H9 (cell line): ENCODE data around the gene EPS8. TPM values are rescaled to one million over a fixed set of nuclear protein-coding genes. Genes with fewer than 3 reads are reported as not detected.

Experiments used
- DNase-seq: peaks from one replicate; pipeline ENCODE4 v3.0.0-alpha.2; 2017
- H2AFZ ChIP-seq: one replicate; pipeline ENCODE4 v1.6.1; 2013; ENCODE audit warnings: mild to moderate bottlenecking, low read length, control low read depth, moderate library complexity
- H2AK5ac ChIP-seq: 2 replicates; pipeline ENCODE4 v1.6.1; 2013; ENCODE audit warnings: low read length, control low read depth, mixed read lengths; ENCODE audit not compliant: insufficient read length
- H2BK120ac ChIP-seq: one replicate; pipeline ENCODE4 v1.6.1; 2013; ENCODE audit warnings: low read depth, mild to moderate bottlenecking, low read length, control low read depth, inconsistent platforms; ENCODE audit not compliant: poor library complexity, severe bottlenecking
- H2BK12ac ChIP-seq: 2 replicates; pipeline ENCODE4 v1.6.1; 2013; ENCODE audit warnings: low read length, control low read depth, mixed read lengths, low read depth; ENCODE audit not compliant: insufficient read length
- H2BK15ac ChIP-seq: 2 replicates; pipeline ENCODE4 v1.6.1; 2013; ENCODE audit warnings: low read depth, low read length, control low read depth
- H2BK20ac ChIP-seq: one replicate; pipeline ENCODE4 v1.6.1; 2013; ENCODE audit warnings: low read depth, mild to moderate bottlenecking, low read length, control low read depth, inconsistent platforms; ENCODE audit not compliant: poor library complexity, severe bottlenecking
- H2BK5ac ChIP-seq: 2 replicates; pipeline ENCODE4 v1.6.1; 2013; ENCODE audit warnings: low read length, control low read depth, mixed read lengths; ENCODE audit not compliant: insufficient read length
- H3K14ac ChIP-seq: 2 replicates; pipeline ENCODE4 v1.6.1; 2013; ENCODE audit warnings: low read length, control low read depth; ENCODE audit not compliant: insufficient read depth
- H3K18ac ChIP-seq: 2 replicates; pipeline ENCODE4 v1.6.1; 2013; ENCODE audit warnings: low read depth, mild to moderate bottlenecking, mixed read lengths, low read length, control low read depth; ENCODE audit not compliant: insufficient read length
- H3K23ac ChIP-seq: 2 replicates; pipeline ENCODE4 v1.6.1; 2013; ENCODE audit warnings: low read length, control low read depth, mixed read lengths, low read depth; ENCODE audit not compliant: insufficient read length
- H3K23me2 ChIP-seq: 2 replicates; pipeline ENCODE4 v1.6.1; 2013; ENCODE audit warnings: low read depth, mild to moderate bottlenecking, mixed read lengths, low read length, control low read depth; ENCODE audit not compliant: insufficient read length, poor library complexity, severe bottlenecking
- H3K27ac ChIP-seq: 2 replicates; pipeline ENCODE4 v1.5.1; 2013; ENCODE audit warnings: low read length, control low read depth, mixed read lengths, low read depth; ENCODE audit not compliant: insufficient read length
- H3K27me3 ChIP-seq: 2 replicates; pipeline ENCODE4 v1.6.1; 2013; ENCODE audit warnings: low read length, control low read depth, inconsistent platforms; ENCODE audit not compliant: insufficient read depth
- H3K4ac ChIP-seq: 2 replicates; pipeline ENCODE4 v1.6.1; 2013; ENCODE audit warnings: low read depth, mild to moderate bottlenecking, control low read depth, inconsistent platforms, low read length, moderate library complexity
- H3K4me1 ChIP-seq: 2 replicates; pipeline ENCODE4 v1.6.1; 2013; ENCODE audit warnings: low read length, control low read depth, inconsistent platforms; ENCODE audit not compliant: insufficient read depth
- H3K4me2 ChIP-seq: 2 replicates; pipeline ENCODE4 v1.6.1; 2013; ENCODE audit warnings: low read length, control low read depth, mixed read lengths; ENCODE audit not compliant: insufficient read length, insufficient read depth
- H3K56ac ChIP-seq: 2 replicates; pipeline ENCODE4 v1.6.1; 2013; ENCODE audit warnings: low read depth, mild to moderate bottlenecking, mixed read lengths, low read length, control low read depth; ENCODE audit not compliant: insufficient read length
- H3K79me1 ChIP-seq: 2 replicates; pipeline ENCODE4 v1.6.1; 2013; ENCODE audit warnings: low read depth, mild to moderate bottlenecking, moderate library complexity, low read length, control low read depth, inconsistent platforms; ENCODE audit not compliant: insufficient read depth, poor library complexity, severe bottlenecking
- H3K79me2 ChIP-seq: 2 replicates; pipeline ENCODE4 v1.6.1; 2013; ENCODE audit warnings: low read length, control low read depth, inconsistent platforms; ENCODE audit not compliant: insufficient read depth
- H3K9ac ChIP-seq: 2 replicates; pipeline ENCODE4 v1.6.1; 2013; ENCODE audit warnings: low read length, control low read depth, mixed read lengths; ENCODE audit not compliant: insufficient read length; ENCODE audit errors: extremely low read depth
- H3K9me3 ChIP-seq: one replicate; pipeline ENCODE4 v1.6.1; 2013; ENCODE audit warnings: low read depth, low read length, inconsistent platforms; ENCODE audit not compliant: control insufficient read depth
- H3T11ph ChIP-seq: one replicate; pipeline ENCODE4 v1.6.1; 2013; ENCODE audit warnings: mild to moderate bottlenecking, low read length, control low read depth, inconsistent platforms
- H4K20me1 ChIP-seq: one replicate; pipeline ENCODE4 v1.6.1; 2013; ENCODE audit not compliant: control insufficient read depth, insufficient read length, insufficient read depth
- H4K5ac ChIP-seq: 2 replicates; pipeline ENCODE4 v1.6.1; 2013; ENCODE audit warnings: low read depth, mild to moderate bottlenecking, mixed read lengths, low read length, control low read depth; ENCODE audit not compliant: insufficient read length
- H4K8ac ChIP-seq: replicated peaks from 2 replicates; pipeline ENCODE4 v1.6.1; 2013; ENCODE audit warnings: low read length, control low read depth, mixed read lengths, low read depth; ENCODE audit not compliant: insufficient read length
- H4K91ac ChIP-seq: 2 replicates; pipeline ENCODE4 v1.6.1; 2013; ENCODE audit warnings: low read depth, mild to moderate bottlenecking, moderate library complexity, mixed read lengths, low read length, control low read depth; ENCODE audit not compliant: insufficient read length
- H3K27ac Mint-ChIP-seq, 3 experiments: 2 replicates in 2 of 3; 3 replicates in 1 of 3; pipeline ENCODE4 v1.8.0; 2020 to 2021; ENCODE audit warnings: mixed read lengths in 3 of 3, mild to moderate bottlenecking in 1 of 3, moderate library complexity in 1 of 3
- H3K27me3 Mint-ChIP-seq: 2 replicates; pipeline ENCODE4 v1.8.0; 2021; ENCODE audit warnings: low read depth, mild to moderate bottlenecking, moderate library complexity, mixed read lengths
- H3K36me3 Mint-ChIP-seq, 3 experiments: 2 replicates in 2 of 3; 3 replicates in 1 of 3; pipeline ENCODE4 v1.8.0; 2020 to 2021; ENCODE audit warnings: low read depth in 3 of 3, mixed read lengths in 3 of 3; ENCODE audit not compliant: insufficient read depth in 1 of 3
- H3K4me1 Mint-ChIP-seq, 2 experiments: 2 replicates each; pipeline ENCODE4 v1.8.0; 2020; ENCODE audit warnings: mixed read lengths in 2 of 2
- H3K4me3 Mint-ChIP-seq, 2 experiments: 2 replicates in 1 of 2; 3 replicates in 1 of 2; pipeline ENCODE4 v1.8.0; 2020 to 2021; ENCODE audit warnings: mild to moderate bottlenecking in 2 of 2, mixed read lengths in 2 of 2, moderate library complexity in 1 of 2
- H3K9me3 Mint-ChIP-seq, 2 experiments: 2 replicates in 1 of 2; 3 replicates in 1 of 2; pipeline ENCODE4 v1.8.0; 2020; ENCODE audit warnings: mild to moderate bottlenecking in 2 of 2, mixed read lengths in 2 of 2, moderate library complexity in 1 of 2
- CTCF ChIP-seq: fragments of 200-600 bp; sonication (generic); conservative IDR thresholded peaks from 3 replicates; pipeline ENCODE4 v1.8.0; 2021; ENCODE audit warnings: antibody characterized with exemption, mild to moderate bottlenecking
- WGBS: extraction: QIAGEN DNeasy Blood & Tissue Kit; methylation state at CpG from one replicate; pipeline ENCODE4 v1.1.7; 2013; ENCODE audit warnings: missing lambda C conversion rate, low lambda C conversion rate, mixed read lengths; ENCODE audit not compliant: insufficient read length; ENCODE audit errors: extremely low coverage; 5-methylcytosine and 5-hydroxymethylcytosine counted together
- total RNA-seq: library from RNA; stranded (reverse); gene quantifications from 2 replicates; pipeline ENCODE4 v1.2.1, GENCODE V29; 2021

The EPS8 gene
- total RNA-seq, 1 experiment from 2014 or later: 2.2 TPM

DNA sequence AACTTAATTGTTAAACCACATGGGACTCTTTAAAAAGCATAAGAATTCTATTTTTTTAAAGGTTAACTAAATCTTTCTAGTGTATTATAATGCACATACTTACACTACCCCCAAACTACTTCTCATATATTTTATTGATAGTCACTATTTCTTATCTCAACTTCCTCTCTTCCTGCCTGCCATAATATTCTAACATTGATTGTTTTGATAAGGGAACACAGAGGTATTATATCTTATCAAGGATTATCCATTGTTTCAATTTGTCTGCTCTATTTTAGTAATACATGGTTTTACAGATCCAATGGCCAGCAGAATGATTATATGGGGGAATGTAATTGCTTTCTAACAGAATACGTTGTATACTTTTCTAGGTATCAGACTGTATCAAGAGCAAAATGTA is 98.9 kb downstream of the EPS8 start:
- H3K9me3 Mint-ChIP-seq: no peaks in the 10 kb centered on the region
- H3K27ac Mint-ChIP-seq: no peak overlapping the region
- H3K27me3 Mint-ChIP-seq: no peaks in the 10 kb centered on the region
- Histone ChIP-seq H3T11ph (no peak overlapping the region), H3K9ac (no peak overlapping the region), H3K23me2 (no peaks in the 10 kb centered on the region), H3K4me2 (no peak overlapping the region), H2BK15ac (no peak overlapping the region), H3K79me1 (no peaks in the 10 kb centered on the region), H2BK120ac (no peak overlapping the region), H2AK5ac (no peak overlapping the region), H4K20me1 (no peaks in the 10 kb centered on the region), H3K79me2 (no peaks in the 10 kb centered on the region), H2BK12ac (no peak overlapping the region), H3K23ac (no peak overlapping the region), H3K14ac (no peak overlapping the region), H2AFZ (no peak overlapping the region), H3K56ac (no peak overlapping the region), H3K18ac (no peak overlapping the region), H2BK5ac (no peak overlapping the region), H4K8ac (no peak overlapping the region), H3K4ac (no peak overlapping the region), H3K9me3 (no peaks in the 10 kb centered on the region), H3K27ac (no peak overlapping the region), H2BK20ac (no peak overlapping the region), H4K91ac (no peak overlapping the region), H3K4me1 (peaks cover 5% of the 10 kb centered on the region; the same call in 1 of the 2 replicates), H4K5ac (no peak overlapping the region), H3K27me3 (no peaks in the 10 kb centered on the region)
- no peak overlapping the region for H3K4me3 Mint-ChIP-seq
- TF ChIP-seq CTCF: no peak
- DNase-seq: no peak
- no peaks in the 10 kb centered on the region for H3K36me3 Mint-ChIP-seq
- no CpG with 5 or more reads among the region's 1 CpG for WGBS
- peaks cover 12 to 13% of the 10 kb centered on the region in 2 experiments for H3K4me1 Mint-ChIP-seq
